Testis (tissue), 3 donors: ENCODE results near the gene SLC52A3. TPM values are rescaled to one million over a fixed set of nuclear protein-coding genes. Genes with fewer than 3 reads are reported as not detected.

Source experiments
- DNase-seq: peaks from one replicate; pipeline ENCODE4 v3.0.0-alpha.2; 2019
- H3K27ac ChIP-seq, 2 donors: fragments of 200-600 bp; sonication (generic); one replicate each; pipeline ENCODE4 v1.5.1; 2019
- H3K27me3 ChIP-seq: fragments of 200-600 bp; sonication (generic); one replicate; pipeline ENCODE4 v1.5.1; 2019
- H3K36me3 ChIP-seq: fragments of 200-600 bp; sonication (generic); one replicate; pipeline ENCODE4 v1.5.1; 2017; ENCODE audit warnings: low read depth; ENCODE audit errors: missing control alignments
- H3K4me1 ChIP-seq: fragments of 200-600 bp; sonication (generic); one replicate; pipeline ENCODE4 v1.5.1; 2019
- H3K4me3 ChIP-seq, 2 donors: fragments of 200-600 bp; sonication (generic); one replicate each; pipeline ENCODE4 v1.5.1; 2017 to 2019
- H3K9me3 ChIP-seq: fragments of 200-600 bp; sonication (generic); one replicate; pipeline ENCODE4 v1.5.1; 2017
- CTCF ChIP-seq, 3 experiments: fragments of 450-650 bp in 2 of 3; fragments of 200-600 bp in 1 of 3; sonication (generic) in 1 of 3; IDR thresholded peaks; one replicate each; pipeline ENCODE4 v1.5.1; 2016 to 2019; ENCODE audit warnings: antibody characterized with exemption in 3 of 3, mild to moderate bottlenecking in 2 of 3, moderate library complexity in 1 of 3
- POLR2A ChIP-seq: fragments of 450-650 bp; IDR thresholded peaks from one replicate; pipeline ENCODE4 v1.6.1; 2017; ENCODE audit warnings: antibody characterized with exemption, mild to moderate bottlenecking, moderate library complexity
- WGBS, 2 donors: methylation state at CpG; one replicate each; pipeline ENCODE4 v1.1.5; 2018; 5-methylcytosine and 5-hydroxymethylcytosine counted together
- intact Hi-C: fragments of 100-400 bp; cut with DNase I; formaldehyde crosslinking; loops from one replicate; pipeline ENCODE4 v1.15.1; 2023; ENCODE audit warnings: low total_unique reads
- polyA plus RNA-seq: library from polyadenylated mRNA; stranded (reverse); fragments of 350-450 nt; fragmentation: Illumina TruSeq; extraction: RNeasy Lipid Tissue Mini Kit (QIAGEN cat#74804); gene quantifications from one replicate; pipeline ENCODE4 v1.2.3, GENCODE V29; 2014; ENCODE audit warnings: low read depth, low replicate concordance; ENCODE audit not compliant: insufficient read depth
- total RNA-seq, 2 donors: library from RNA; depleted of rRNA; stranded (reverse); fragments of >200 nt; gene quantifications; one replicate each; pipeline ENCODE4 v1.2.3, GENCODE V29; 2016

The SLC52A3 gene
- total and polyA plus RNA-seq, 3 donors from 2014 or later: 130 to 247 (median 187) TPM

GRCh38 chr20:733861-734260 is 34.4 kb downstream of the SLC52A3 start:
- Histone ChIP-seq H3K27ac (no peak overlapping the region), H3K4me3 (no peak overlapping the region), H3K27me3 (no peaks in the 10 kb centered on the region), H3K9me3 (no peaks in the 10 kb centered on the region), H3K4me1 (no peaks in the 10 kb centered on the region), H3K36me3 (no peaks in the 10 kb centered on the region)
- DNase-seq: no peak
- 58 to 84% methylated on average over 4 to 7 of the region's 7 CpGs for WGBS, 2 donors
- no peak for TF ChIP-seq POLR2A
- no peak for TF ChIP-seq CTCF (IDR thresholded peaks at IDR 0.05)
- intact Hi-C loops: no loop called here

GRCh38 chr20:732727-733126 is 35.6 kb downstream of the SLC52A3 start:
- 85 to 95% methylated on average over 3 of the region's 3 CpGs for WGBS, 2 donors
- DNase-seq: no peak
- no peaks in the 10 kb centered on the region for H3K27me3 ChIP-seq
- no peaks in the 10 kb centered on the region for H3K9me3 ChIP-seq
- no peak overlapping the region for H3K27ac ChIP-seq
- TF ChIP-seq CTCF (IDR thresholded peaks at IDR 0.05) (no peak), POLR2A (no peak)
- no peaks in the 10 kb centered on the region for H3K36me3 ChIP-seq
- H3K4me3 ChIP-seq: no peak overlapping the region
- peaks cover 8% of the 10 kb centered on the region for H3K4me1 ChIP-seq
- intact Hi-C loops: no loop called here

GRCh38 chr20:731891-732560 is 36.3 kb downstream of the SLC52A3 start:
- H3K36me3 ChIP-seq: no peaks in the 10 kb centered on the region
- DNase-seq: no peak
- H3K4me1 ChIP-seq: peaks cover 8% of the 10 kb centered on the region
- WGBS, 2 donors: 77 to 80% methylated on average over 8 of the region's 8 CpGs
- intact Hi-C loops: no loop called here
- no peak overlapping the region for H3K4me3 ChIP-seq
- no peak overlapping the region for H3K27ac ChIP-seq
- H3K9me3 ChIP-seq: no peaks in the 10 kb centered on the region
- no peaks in the 10 kb centered on the region for H3K27me3 ChIP-seq
- TF ChIP-seq POLR2A: no peak
- no peak for TF ChIP-seq CTCF (IDR thresholded peaks at IDR 0.05)

- H3K4me3 ChIP-seq: no peak overlapping the region
- H3K36me3 ChIP-seq: no peaks in the 10 kb centered on the region
- peaks cover 8% of the 10 kb centered on the region for H3K4me1 ChIP-seq
- 95 to 97% methylated on average over 3 of the region's 3 CpGs for WGBS, 2 donors
- no peaks in the 10 kb centered on the region for H3K27me3 ChIP-seq
- intact Hi-C loops: no loop called here
- H3K27ac ChIP-seq: no peak overlapping the region
- no peaks in the 10 kb centered on the region for H3K9me3 ChIP-seq
- TF ChIP-seq CTCF (IDR thresholded peaks at IDR 0.05) (no peak), POLR2A (no peak)
- no peak for DNase-seq
These were observed 38.3 kb downstream of the SLC52A3 start for GRCh38 chr20:730005-730404.
